ENCODE data around the gene WDHD1. TPM values are rescaled to one million over a fixed set of nuclear protein-coding genes. Genes with fewer than 3 reads are reported as not detected.

WDHD1 gene
- polyA plus RNA-seq, 1 donor (not counting 4 experiments of a cell fraction or from before 2014, with no cell fraction given), result 13.0 TPM

- dilution Hi-C loops (cut with MboI; ENCODE audit: extremely low pct_ligation_motif_present, low sequenced_read_pairs), result no loop called here
- DNase-seq (ENCODE audit: low read depth, low spot score) (no peak), FAIRE-seq (no peak)
- Histone ChIP-seq H3K27ac (ENCODE audit: control insufficient read depth, insufficient read depth, low read length) (no peak overlapping the region), H3K9me3 (ENCODE audit: control insufficient read depth, low read depth, low read length) (no peaks in the 10 kb centered on the region), H3K4me3 (ENCODE audit: control insufficient read depth in 2 of 3, extremely low read depth in 1 of 3, insufficient read depth in 2 of 3, low read depth in 1 of 3, low read length in 3 of 3) (no peak overlapping the region), H3K27me3 (ENCODE audit: control insufficient read depth, extremely low read depth, insufficient read depth, low read length) (no peaks in the 10 kb centered on the region), H3K36me3 (ENCODE audit: control insufficient read depth in 2 of 2, extremely low read depth in 1 of 2, insufficient read depth in 2 of 2, low read length in 2 of 2) (peaks cover 3 to 37% of the 10 kb centered on the region in 2 experiments), H3K9me1 (ENCODE audit: control insufficient read depth, extremely low read depth, insufficient read depth, low read length) (no peaks in the 10 kb centered on the region), H3K4me2 (ENCODE audit: control insufficient read depth, extremely low read depth, insufficient read depth, low read depth, low read length) (no peak overlapping the region), H3K4me1 (ENCODE audit: control insufficient read depth, extremely low read depth, insufficient read depth, low read length) (peaks cover 9% of the 10 kb centered on the region), H4K20me1 (ENCODE audit: control insufficient read depth, extremely low read depth, insufficient read depth, low read length) (peaks cover 15% of the 10 kb centered on the region), H2AFZ (ENCODE audit: control insufficient read depth, low read length) (no peak overlapping the region), H3K9ac (ENCODE audit: control insufficient read depth, extremely low read depth, insufficient read depth, low read length) (no peak overlapping the region), H3K79me2 (ENCODE audit: control insufficient read depth, insufficient read depth, low read length) (peaks cover 96% of the 10 kb centered on the region)
- TF ChIP-seq CTCF (optimal IDR thresholded peaks at IDR 0.05 in 1 of 3, IDR thresholded peaks at IDR 0.05 in 1 of 3, conservative IDR thresholded peaks at IDR 0.05 in 1 of 3; ENCODE audit: extremely low read depth in 1 of 3, insufficient read depth in 2 of 3, low read length in 3 of 3) (no peak), EZH2 (IDR thresholded peaks at IDR 0.05; ENCODE audit: low read length) (no peak)
These were observed 31.0 kb upstream of the WDHD1 start for GRCh38 chr14:55057919-55058318.

GRCh38 chr14:55054098-55054497 lies 27.2 kb upstream of the WDHD1 start:
- Histone ChIP-seq H3K4me3 (ENCODE audit: control insufficient read depth in 2 of 3, extremely low read depth in 1 of 3, insufficient read depth in 2 of 3, low read depth in 1 of 3, low read length in 3 of 3) (no peak overlapping the region), H2AFZ (ENCODE audit: control insufficient read depth, low read length) (no peak overlapping the region), H4K20me1 (ENCODE audit: control insufficient read depth, extremely low read depth, insufficient read depth, low read length) (peaks cover 5% of the 10 kb centered on the region), H3K4me1 (ENCODE audit: control insufficient read depth, extremely low read depth, insufficient read depth, low read length) (peaks cover 18% of the 10 kb centered on the region), H3K36me3 (ENCODE audit: control insufficient read depth in 2 of 2, extremely low read depth in 1 of 2, insufficient read depth in 2 of 2, low read length in 2 of 2) (peaks cover 0 to 22% of the 10 kb centered on the region in 2 experiments), H3K9ac (ENCODE audit: control insufficient read depth, extremely low read depth, insufficient read depth, low read length) (no peak overlapping the region), H3K27me3 (ENCODE audit: control insufficient read depth, extremely low read depth, insufficient read depth, low read length) (no peaks in the 10 kb centered on the region), H3K27ac (ENCODE audit: control insufficient read depth, insufficient read depth, low read length) (no peak overlapping the region), H3K4me2 (ENCODE audit: control insufficient read depth, extremely low read depth, insufficient read depth, low read depth, low read length) (no peak overlapping the region), H3K79me2 (ENCODE audit: control insufficient read depth, insufficient read depth, low read length) (peaks cover 74% of the 10 kb centered on the region), H3K9me3 (ENCODE audit: control insufficient read depth, low read depth, low read length) (no peaks in the 10 kb centered on the region), H3K9me1 (ENCODE audit: control insufficient read depth, extremely low read depth, insufficient read depth, low read length) (no peaks in the 10 kb centered on the region)
- TF ChIP-seq EZH2 (IDR thresholded peaks at IDR 0.05; ENCODE audit: low read length) (no peak), CTCF (optimal IDR thresholded peaks at IDR 0.05 in 1 of 3, IDR thresholded peaks at IDR 0.05 in 1 of 3, conservative IDR thresholded peaks at IDR 0.05 in 1 of 3; ENCODE audit: extremely low read depth in 1 of 3, insufficient read depth in 2 of 3, low read length in 3 of 3) (no peak)
- dilution Hi-C loops (cut with MboI; ENCODE audit: extremely low pct_ligation_motif_present, low sequenced_read_pairs), result no loop called here
- DNase-seq (ENCODE audit: low read depth, low spot score) (no peak), FAIRE-seq (no peak)
